H1 (cell line): ENCODE data around the gene DLG5. TPM values are rescaled to one million over a fixed set of nuclear protein-coding genes. Genes with fewer than 3 reads are reported as not detected.

Experiments used
- CTCF ChIA-PET: fragments of 300-600 bp; sonication (Branson Sonifier 250); formaldehyde crosslinking; loops from one replicate; lab custom pipeline; 2021; ENCODE audit not compliant: partially characterized antibody; lab: Charles Lee
- POLR2A ChIA-PET: fragments of 300-600 bp; sonication (Branson Sonifier 250); formaldehyde crosslinking; loops from one replicate; lab custom pipeline; 2021; ENCODE audit warnings: inconsistent platforms; ENCODE audit not compliant: partially characterized antibody; lab: Charles Lee
- DNase-seq, 2 experiments: peaks; one replicate each; pipeline versions ENCODE4 v3.0.0 to v3.0.0-alpha.2; 2010 to 2022; ENCODE audit warnings: low spot score in 2 of 2, low read depth in 1 of 2, mixed read lengths in 1 of 2
- FAIRE-seq: peaks from 2 replicates; lab custom pipeline; 2011; peaks lifted over from hg19 to GRCh38; lab: Jason Lieb, UNC
- H2AFZ ChIP-seq: 2 replicates; pipeline ENCODE4 v1.8.1; 2012; ENCODE audit warnings: low read length, inconsistent platforms
- H2AK5ac ChIP-seq: 2 replicates; pipeline ENCODE4 v1.6.1; 2013; ENCODE audit warnings: low read depth, low read length
- H2BK120ac ChIP-seq: replicated peaks from 2 replicates; pipeline ENCODE3; 2013; ENCODE audit warnings: low read depth, low read length, inconsistent platforms
- H2BK12ac ChIP-seq: 2 replicates; pipeline ENCODE4 v1.6.1; 2013; ENCODE audit warnings: low read depth, low read length
- H2BK15ac ChIP-seq: 2 replicates; pipeline ENCODE4 v1.6.1; 2013; ENCODE audit warnings: low read length
- H2BK20ac ChIP-seq: 2 replicates; pipeline ENCODE4 v1.6.1; 2013; ENCODE audit warnings: low read length
- H2BK5ac ChIP-seq: 2 replicates; pipeline ENCODE4 v1.6.1; 2013; ENCODE audit warnings: low read depth, low read length
- H3K14ac ChIP-seq: 2 replicates; pipeline ENCODE4 v1.6.1; 2013; ENCODE audit warnings: inconsistent platforms; ENCODE audit not compliant: insufficient read length
- H3K18ac ChIP-seq: 2 replicates; pipeline ENCODE4 v1.6.1; 2013; ENCODE audit warnings: low read length; ENCODE audit errors: extremely low read depth
- H3K23ac ChIP-seq: 2 replicates; pipeline ENCODE4 v1.6.1; 2013; ENCODE audit warnings: inconsistent platforms; ENCODE audit not compliant: insufficient read length
- H3K23me2 ChIP-seq: 2 replicates; pipeline ENCODE4 v1.6.1; 2013; ENCODE audit warnings: low read depth, low read length
- H3K27ac ChIP-seq: 2 replicates; pipeline ENCODE4 v1.6.1; 2011; ENCODE audit warnings: low read depth, low read length, inconsistent platforms
- H3K27me3 ChIP-seq, 4 experiments: replicated peaks in 1 of 4; 1 replicate in 1 of 4; 2 replicates in 3 of 4; pipeline versions ENCODE4 v1.6.1 to v1.8.1; 2011 to 2013; ENCODE audit warnings: low read length in 3 of 4, mild to moderate bottlenecking in 3 of 4, inconsistent platforms in 2 of 4, mixed read lengths in 2 of 4, moderate library complexity in 1 of 4; ENCODE audit not compliant: control insufficient read depth in 3 of 4, insufficient read depth in 3 of 4; ENCODE audit errors: extremely low read depth in 1 of 4
- H3K36me3 ChIP-seq, 4 experiments: 2 replicates each; pipeline versions ENCODE4 v1.6.1 to v1.8.1; 2011 to 2013; ENCODE audit warnings: mild to moderate bottlenecking in 4 of 4, low read length in 3 of 4, moderate library complexity in 2 of 4, control low read depth in 1 of 4, inconsistent platforms in 1 of 4; ENCODE audit not compliant: insufficient read depth in 4 of 4, control insufficient read depth in 2 of 4
- H3K4ac ChIP-seq: replicated peaks from 2 replicates; pipeline ENCODE3; 2013; ENCODE audit warnings: low read length, low read depth, mixed read lengths, inconsistent platforms; ENCODE audit not compliant: insufficient read length
- H3K4me1 ChIP-seq, 4 experiments: replicated peaks in 1 of 4; 1 replicate in 1 of 4; 2 replicates in 3 of 4; pipeline versions ENCODE4 v1.6.1 to v1.8.1; 2011 to 2013; ENCODE audit warnings: low read length in 3 of 4, inconsistent platforms in 2 of 4, mixed read lengths in 1 of 4; ENCODE audit not compliant: insufficient read depth in 4 of 4, control insufficient read depth in 3 of 4
- H3K4me2 ChIP-seq, 2 experiments: 2 replicates each; pipeline versions ENCODE4 v1.6.1 to v1.8.1; 2011 to 2013; ENCODE audit warnings: low read depth in 2 of 2, low read length in 2 of 2, control low read depth in 1 of 2, inconsistent platforms in 1 of 2, mild to moderate bottlenecking in 1 of 2; ENCODE audit not compliant: insufficient read depth in 1 of 2
- H3K4me3 ChIP-seq, 4 experiments: fragments of 200-600, 300-600 bp in 1 of 4; sonication (generic), shearing (Covaris generic), sonication (Bioruptor Twin) in 1 of 4; 2 replicates each; pipeline versions ENCODE4 v1.5.1 to v1.8.1; 2011 to 2016; ENCODE audit warnings: low read length in 4 of 4, low read depth in 3 of 4, control low read depth in 2 of 4, inconsistent platforms in 2 of 4, mild to moderate bottlenecking in 2 of 4, mixed read lengths in 1 of 4, moderate library complexity in 1 of 4; ENCODE audit not compliant: insufficient read depth in 2 of 4; ENCODE audit errors: extremely low read depth in 1 of 4
- H3K56ac ChIP-seq: replicated peaks from 2 replicates; pipeline ENCODE3; 2013; ENCODE audit warnings: low read depth, mild to moderate bottlenecking, mixed read lengths, low read length, inconsistent platforms; ENCODE audit not compliant: insufficient read length
- H3K79me1 ChIP-seq: 2 replicates; pipeline ENCODE4 v1.6.1; 2013; ENCODE audit warnings: low read depth, low read length, control low read depth
- H3K79me2 ChIP-seq, 2 experiments: 2 replicates each; pipeline versions ENCODE4 v1.6.1 to v1.8.1; 2012 to 2013; ENCODE audit warnings: low read length in 2 of 2, mild to moderate bottlenecking in 2 of 2, inconsistent platforms in 1 of 2; ENCODE audit not compliant: insufficient read depth in 2 of 2, control insufficient read depth in 1 of 2
- H3K9ac ChIP-seq, 4 experiments: replicated peaks in 1 of 4; 1 replicate in 1 of 4; 2 replicates in 3 of 4; pipeline versions ENCODE4 v1.6.1 to v1.8.1; 2011 to 2013; ENCODE audit warnings: low read depth in 3 of 4, low read length in 3 of 4, control low read depth in 2 of 4, mild to moderate bottlenecking in 2 of 4, moderate library complexity in 2 of 4, inconsistent platforms in 1 of 4; ENCODE audit errors: extremely low read depth in 1 of 4
- H3K9me3 ChIP-seq, 2 experiments: 2 replicates each; pipeline versions ENCODE4 v1.6.1 to v1.8.1; 2012 to 2013; ENCODE audit warnings: mild to moderate bottlenecking in 2 of 2, moderate library complexity in 2 of 2, control low read depth in 1 of 2, inconsistent platforms in 1 of 2, low read depth in 1 of 2, low read length in 1 of 2, mixed read lengths in 1 of 2; ENCODE audit not compliant: insufficient read depth in 2 of 2
- H4K20me1 ChIP-seq, 2 experiments: replicated peaks in 1 of 2; 2 replicates each; pipeline versions ENCODE3 to v1.8.1; 2011 to 2013; ENCODE audit warnings: inconsistent platforms in 2 of 2, low read length in 2 of 2, mild to moderate bottlenecking in 1 of 2; ENCODE audit not compliant: insufficient read depth in 2 of 2, control insufficient read depth in 1 of 2
- H4K5ac ChIP-seq: 2 replicates; pipeline ENCODE4 v1.6.1; 2013; ENCODE audit warnings: low read length, low read depth, mixed read lengths, inconsistent platforms; ENCODE audit not compliant: insufficient read length
- H4K8ac ChIP-seq: 2 replicates; pipeline ENCODE4 v1.8.0; 2013; ENCODE audit warnings: mild to moderate bottlenecking, moderate library complexity, low read length, inconsistent platforms; ENCODE audit not compliant: insufficient read depth; ENCODE audit errors: extremely low read depth
- H4K91ac ChIP-seq: replicated peaks from 2 replicates; pipeline ENCODE3; 2013; ENCODE audit warnings: low read length, mixed read lengths, inconsistent platforms; ENCODE audit not compliant: insufficient read length
- ASH2L ChIP-seq: fragments of 200-600, 300-600 bp; sonication (generic); IDR thresholded peaks from one replicate; pipeline ENCODE4 v1.7.1; 2017; ENCODE audit warnings: low read length
- CHD2 ChIP-seq: IDR thresholded peaks from 2 replicates; pipeline ENCODE4 v1.6.1; 2012; ENCODE audit warnings: low read length, improper control_type of control experiment
- WGBS, 2 experiments: shearing (Covaris generic) in 1 of 2; methylation state at CpG; one replicate each; pipeline versions ENCODE4 v1.1.6 to v1.1.7; 2013 to 2015; ENCODE audit warnings: low lambda C conversion rate in 2 of 2, mixed read lengths in 2 of 2, inconsistent platforms in 1 of 2, low coverage in 1 of 2, missing lambda C conversion rate in 1 of 2; ENCODE audit not compliant: insufficient replicate concordance in 2 of 2, insufficient coverage in 1 of 2, insufficient read length in 1 of 2; ENCODE audit errors: extremely low coverage in 1 of 2, missing lambda C conversion rate in 1 of 2; 5-methylcytosine and 5-hydroxymethylcytosine counted together
- polyA plus RNA-seq, 7 experiments: library from polyadenylated mRNA; depleted of rRNA in 3 of 7; stranded (reverse) in 5 of 7; unstranded in 2 of 7; fragments of >200 nt in 5 of 7; fragments of 200-250 nt in 2 of 7; gene quantifications; 1 replicate in 5 of 7; 2 replicates in 1 of 7; 4 replicates in 1 of 7; pipeline versions ENCODE4 v1.2.1 to v1.2.3, GENCODE V29; 2011 to 2013; ENCODE audit warnings: missing spikeins in 2 of 7, mixed read lengths in 2 of 7
- total RNA-seq: library from RNA; stranded (reverse); fragmentation: NEBNext Ultra II Directional; extraction: Animal tissue kit (Norgen Biotek cat#: 25700); gene quantifications from 2 replicates; pipeline ENCODE4 v1.2.1, GENCODE V29; 2021

Gene DLG5
- total and polyA plus RNA-seq, 2 of the 8 experiments (the other 6 are each of a cell fraction or from before 2014, with no cell fraction given) = 15.6 to 71.4 TPM

GRCh38 chr10:77940225-77940624, 13.7 kb upstream of the DLG5 start:
- Histone ChIP-seq H3K23ac (no peak overlapping the region), H4K91ac (no peak overlapping the region), H3K9ac (no peak overlapping the region), H3K4me2 (no peak overlapping the region), H3K23me2 (no peaks in the 10 kb centered on the region; the same call in 1 of the 2 replicates), H4K20me1 (no peaks in the 10 kb centered on the region), H2BK15ac (0 out of 2 replicates have a peak overlapping the region, but pooled peaks have one; percentile 72), H3K9me3 (no peaks in the 10 kb centered on the region), H2BK20ac (no peak overlapping the region), H3K36me3 (no peaks in the 10 kb centered on the region), H3K79me2 (no peaks in the 10 kb centered on the region), H4K8ac (no peak overlapping the region), H2BK5ac (no peak overlapping the region), H4K5ac (no peak overlapping the region), H3K79me1 (no peaks in the 10 kb centered on the region), H3K4me1 (peaks cover 0 to 8% (median 2%) of the 10 kb centered on the region in 4 experiments; a peak in 4 of 7 replicates), H3K18ac (no peak overlapping the region), H3K56ac (no peak overlapping the region), H3K4me3 (no peak overlapping the region), H3K14ac (no peak overlapping the region), H3K27ac (no peak overlapping the region), H3K27me3 (no peaks in the 10 kb centered on the region), H3K4ac (no peak overlapping the region), H2BK120ac (no peak overlapping the region), H2AK5ac (no peak overlapping the region), H2BK12ac (0 out of 2 replicates have a peak overlapping the region, but pooled peaks have one; percentile 1), H2AFZ (no peak overlapping the region)
- no peak for FAIRE-seq
- TF ChIP-seq ASH2L (no peak), CHD2 (no peak)
- DNase-seq = no peak
- POLR2A ChIA-PET = interaction anchor here (1.3 to 2.4 kb wide), 5 partner anchors 9 to 35 kb away, joined by 3 to 8 read pairs (median 6); partner anchors contain the start of gene DLG5
- CTCF ChIA-PET = interaction anchor here (1.0 to 4.5 kb wide), 6 partner anchors 11 to 227 kb away, joined by 3 to 16 read pairs (median 4); no protein-coding TSS in a partner anchor
- 96% methylated on average over 2 of the region's 2 CpGs; no CpG with 5 or more reads in 1 of the 2 experiments for WGBS, 2 experiments
